Measurements from ENCODE around the gene EEF2KMT.
"Not testable (repeated sequence)": the region's sequence is repeated elsewhere in the genome, so short reads cannot be mapped to it uniquely, and the experiment has no call there.

The EEF2KMT gene

DNA sequence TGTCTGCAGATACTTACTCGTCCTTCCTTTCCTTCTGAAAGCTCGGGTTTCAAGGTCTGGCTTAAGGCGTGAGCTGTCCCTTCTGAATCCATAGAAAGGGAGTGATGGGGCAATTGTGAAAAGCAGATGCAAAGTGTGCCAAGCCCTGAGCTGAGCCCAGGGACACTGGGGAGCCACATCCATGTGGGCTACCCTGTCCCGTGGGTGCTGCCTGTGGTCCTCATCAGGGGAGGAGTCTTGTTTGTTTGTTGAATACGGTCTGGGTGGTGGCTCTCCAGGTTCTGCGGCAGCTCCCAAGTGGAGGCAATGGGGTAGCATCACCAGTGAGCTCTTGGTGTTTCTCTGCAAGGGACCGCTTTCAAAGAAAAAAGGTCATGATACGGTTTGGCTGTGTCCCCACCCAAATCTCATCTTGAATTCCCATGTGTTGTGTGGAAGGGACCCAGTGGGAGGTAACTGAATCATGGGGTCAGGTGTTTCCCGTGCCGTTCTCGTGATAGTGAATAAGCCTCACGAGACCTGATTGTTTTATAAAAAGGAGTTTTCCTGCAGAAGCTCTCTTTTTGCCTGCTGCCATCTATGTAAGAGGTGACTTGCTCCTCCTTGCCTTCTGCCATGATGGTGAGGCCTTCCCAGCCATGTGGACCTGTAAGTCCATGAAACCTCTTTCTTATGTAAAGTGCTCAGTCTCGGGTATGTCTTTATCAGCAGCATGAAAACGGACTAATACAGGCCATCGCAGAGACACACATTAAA is 27.0 kb downstream of the EEF2KMT start:
- DNase-seq (ENCODE audit: low spot score) = no peak

DNA sequence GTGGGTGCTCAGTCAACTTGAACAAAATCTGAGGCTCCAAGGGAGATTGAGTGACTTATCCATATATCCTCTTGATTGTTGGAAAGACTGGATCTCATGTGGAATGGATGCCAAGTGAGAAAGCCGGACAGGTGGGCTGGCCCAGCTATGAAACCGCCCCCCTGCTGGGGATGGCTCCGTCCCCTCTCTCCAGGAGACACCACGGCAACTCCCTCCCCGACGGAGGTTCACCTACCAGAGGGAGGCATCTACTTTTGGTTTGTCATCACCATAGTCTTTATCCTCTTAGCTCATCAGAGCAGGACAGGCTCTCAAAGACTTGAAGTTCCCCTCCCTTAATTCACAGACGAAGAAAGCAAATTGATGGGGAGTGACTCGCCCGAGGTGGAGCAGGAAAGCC is 27.7 kb downstream of the EEF2KMT start:
- no peak for DNase-seq (ENCODE audit: low spot score)

DNA sequence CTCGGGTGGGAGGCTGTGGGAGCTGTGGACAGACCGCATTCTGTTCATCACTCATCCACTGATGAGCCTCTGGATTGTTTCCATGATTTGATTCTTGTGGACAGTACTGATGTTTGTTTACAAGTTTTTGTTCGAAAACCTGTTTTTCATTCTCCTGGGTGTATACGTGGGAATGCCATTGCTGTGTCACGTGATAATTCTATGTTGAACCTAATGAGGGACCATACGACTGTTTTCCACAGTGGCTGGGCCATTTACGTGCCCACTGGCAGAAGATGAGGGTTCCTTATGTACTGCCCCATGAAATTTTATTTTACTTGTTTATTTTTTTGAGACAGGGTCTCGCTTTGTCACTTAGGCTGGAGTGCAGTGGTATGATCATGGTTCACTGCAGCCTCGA is 28.5 kb downstream of the EEF2KMT start:
- no peak for DNase-seq (ENCODE audit: low spot score)

DNA sequence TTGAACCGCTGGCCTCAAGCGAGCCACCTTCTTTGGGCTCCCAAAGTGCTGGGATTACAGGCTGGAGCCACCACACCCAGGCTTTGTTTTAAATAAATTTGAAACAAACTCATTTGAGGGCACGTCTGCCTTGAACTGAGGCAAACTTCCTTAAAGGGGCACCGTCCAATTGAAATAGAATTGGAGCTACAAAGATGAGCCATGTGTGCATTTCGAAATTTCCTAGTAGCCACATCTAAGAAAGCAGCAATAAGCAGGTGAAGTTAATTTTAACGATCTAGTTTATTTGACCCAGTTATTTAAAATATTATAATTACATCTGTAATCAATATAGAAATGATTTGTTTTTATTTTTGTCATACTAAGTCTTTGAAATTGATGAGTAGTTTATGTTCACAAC is 31.1 kb downstream of the EEF2KMT start:
- no peak for DNase-seq (ENCODE audit: low spot score)

DNA sequence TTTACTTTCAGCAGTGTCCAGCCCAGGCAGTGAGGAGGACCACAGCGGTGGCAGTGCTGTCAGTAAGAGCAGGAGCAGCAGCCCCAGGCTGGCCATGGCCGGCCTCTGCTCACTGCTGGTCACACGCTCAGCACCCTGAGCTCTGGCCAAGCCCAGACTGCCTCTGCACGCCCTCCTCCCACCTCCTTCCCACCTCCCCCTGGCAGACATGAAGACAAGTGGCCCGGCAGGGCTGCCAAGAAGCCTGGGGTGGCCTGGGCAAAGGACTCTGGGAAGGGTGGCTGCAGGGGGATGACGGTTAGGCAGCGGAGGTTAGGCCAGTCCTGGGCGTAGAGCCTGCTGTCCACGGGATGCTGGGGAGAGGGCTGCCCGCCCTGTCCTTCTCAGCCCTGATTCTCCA is 31.8 kb downstream of the EEF2KMT start, which contains the start of gene C16orf89:
Gene C16orf89, minus strand, starts transcription at position 144 of the 400 bp plus-strand sequence. Its CDS starts 48 bp downstream, at position 96.
- DNase-seq (ENCODE audit: low spot score) = no peak

DNA sequence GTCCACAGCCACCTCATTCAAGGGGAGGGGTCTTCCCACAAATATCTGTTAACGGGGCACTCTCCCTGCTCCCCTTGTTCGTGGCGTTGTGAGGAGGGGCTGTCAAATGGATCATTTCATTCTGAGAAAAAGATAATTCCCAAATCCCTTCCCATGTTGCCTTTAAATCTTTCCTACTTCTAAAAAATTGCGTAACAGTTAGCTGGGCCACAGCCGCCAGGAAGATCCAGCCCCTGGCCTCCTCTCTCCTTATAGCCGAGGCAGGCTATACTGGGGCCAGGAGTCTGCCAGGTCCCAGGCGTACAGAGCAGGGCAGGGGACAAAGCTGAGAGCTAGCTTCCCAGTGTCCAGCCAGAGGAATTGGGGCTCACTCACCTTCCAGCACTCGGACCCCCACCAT is 32.3 kb downstream of the EEF2KMT start:
- no peak for DNase-seq (ENCODE audit: low spot score)

DNA sequence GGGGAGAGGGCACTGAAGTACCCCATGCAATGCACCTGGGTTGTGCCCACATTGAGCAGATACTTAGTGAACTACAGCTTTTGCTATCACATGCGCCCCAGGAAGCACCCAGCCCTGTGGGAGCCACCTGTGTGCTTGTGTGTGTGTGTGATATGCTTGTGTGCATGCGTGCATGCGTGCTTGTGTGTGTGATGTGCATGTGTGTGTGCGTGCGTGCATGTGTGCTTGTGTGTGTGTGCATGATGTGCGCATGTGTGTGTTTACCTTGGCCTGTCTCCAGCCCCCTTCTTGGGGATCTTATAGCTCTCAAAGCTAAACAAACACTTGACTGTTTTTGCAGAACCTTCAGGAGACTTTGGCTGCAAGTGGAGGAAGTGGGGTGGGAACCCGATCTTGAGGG is 32.7 kb downstream of the EEF2KMT start:
- DNase-seq (ENCODE audit: low spot score) = no peak

DNA sequence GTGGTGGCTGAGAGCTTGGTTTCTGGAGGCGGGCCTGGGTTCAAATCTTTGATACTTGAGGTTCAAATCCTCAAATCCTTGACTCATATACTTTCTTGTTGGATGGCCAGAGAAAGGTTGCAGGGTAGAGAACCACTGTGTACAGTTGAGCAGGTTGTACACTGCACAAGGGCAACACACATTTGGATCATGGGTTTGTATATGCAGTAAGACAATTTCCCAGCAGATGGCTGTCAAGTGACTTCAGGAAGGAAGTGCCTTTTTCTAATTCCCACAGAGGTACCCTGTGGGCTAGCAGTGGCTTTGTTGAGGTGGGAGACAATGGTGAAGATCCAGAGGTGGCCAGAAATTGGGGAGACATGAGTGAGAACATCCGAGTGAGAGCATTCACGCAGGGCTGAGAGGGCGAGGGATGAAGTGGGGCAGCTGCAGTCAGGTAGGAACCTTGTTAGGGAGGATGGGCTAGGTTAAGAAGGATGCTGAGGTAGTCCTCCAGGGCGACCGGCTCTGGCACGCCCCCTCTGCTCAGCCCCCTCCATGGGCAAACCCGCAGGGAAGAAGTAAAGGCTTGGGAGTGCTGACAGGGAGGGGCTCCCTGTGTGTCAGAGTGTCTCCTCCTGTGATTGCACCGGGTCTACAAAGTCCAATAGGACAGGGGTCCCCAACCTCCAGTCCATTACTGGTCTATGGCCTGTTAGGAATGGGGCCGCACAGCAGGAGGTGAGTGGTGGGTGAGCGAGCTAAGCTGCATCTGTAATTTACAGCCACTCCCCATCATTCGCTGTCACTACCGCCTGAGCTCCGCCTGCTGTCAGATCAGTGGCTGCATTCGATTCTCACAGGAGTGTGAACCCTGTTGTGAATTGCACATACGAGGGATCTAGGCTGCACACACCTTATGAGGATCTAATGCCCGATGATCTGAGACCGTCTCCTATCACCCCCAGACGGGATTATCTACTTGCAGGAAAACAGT is 34.5 kb downstream of the EEF2KMT start:
- no peak for DNase-seq (ENCODE audit: low spot score)

DNA sequence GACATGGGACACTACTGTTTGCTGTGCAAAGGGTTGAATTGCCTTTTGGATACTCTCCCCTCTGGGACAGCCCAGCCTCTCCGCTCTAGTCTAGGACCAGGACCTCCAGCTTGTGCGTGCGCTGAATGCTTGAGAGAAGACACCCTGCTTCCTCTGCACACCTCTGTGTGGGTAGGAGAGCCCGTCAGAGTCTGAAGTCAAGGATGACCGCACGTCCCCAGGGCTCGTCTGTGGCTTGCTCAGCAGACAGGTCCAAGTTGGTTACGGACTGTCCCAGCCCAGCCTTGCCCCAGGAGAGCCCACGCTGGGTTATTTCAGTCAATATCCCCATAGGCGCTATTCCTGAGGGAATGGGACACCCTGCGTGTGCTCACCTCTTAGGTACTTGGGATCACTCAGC is 35.5 kb downstream of the EEF2KMT start:
- DNase-seq (ENCODE audit: low spot score) = no peak

DNA sequence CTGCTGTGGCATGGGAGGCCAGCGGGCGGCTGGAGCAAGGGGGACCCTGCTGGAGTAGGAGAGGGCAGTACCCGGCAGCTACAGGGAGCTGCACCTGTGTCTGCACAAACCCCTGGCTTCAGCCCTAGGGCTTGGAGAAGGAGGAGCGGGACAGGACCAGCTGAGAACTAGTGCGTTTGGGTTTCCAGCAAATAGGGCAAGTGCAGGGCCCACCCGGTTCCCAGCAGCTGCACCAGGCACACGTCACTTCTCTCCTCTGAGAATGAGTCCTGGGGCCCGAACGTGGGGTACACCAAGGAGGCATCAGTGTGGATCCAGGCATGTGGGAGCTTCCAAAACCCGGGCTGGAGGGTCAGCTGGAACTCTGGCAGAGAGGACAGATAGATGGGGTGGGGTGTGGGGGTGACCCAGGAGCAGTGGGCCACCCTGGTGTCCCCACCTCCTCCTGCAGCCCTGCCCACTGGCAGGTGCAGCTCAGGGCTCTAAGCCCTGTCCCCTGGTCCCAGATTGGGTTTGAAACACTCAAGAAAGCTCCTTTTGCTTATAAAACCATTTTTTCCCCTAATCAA is 37.4 kb downstream of the EEF2KMT start:
- DNase-seq (ENCODE audit: low spot score) = no peak

DNA sequence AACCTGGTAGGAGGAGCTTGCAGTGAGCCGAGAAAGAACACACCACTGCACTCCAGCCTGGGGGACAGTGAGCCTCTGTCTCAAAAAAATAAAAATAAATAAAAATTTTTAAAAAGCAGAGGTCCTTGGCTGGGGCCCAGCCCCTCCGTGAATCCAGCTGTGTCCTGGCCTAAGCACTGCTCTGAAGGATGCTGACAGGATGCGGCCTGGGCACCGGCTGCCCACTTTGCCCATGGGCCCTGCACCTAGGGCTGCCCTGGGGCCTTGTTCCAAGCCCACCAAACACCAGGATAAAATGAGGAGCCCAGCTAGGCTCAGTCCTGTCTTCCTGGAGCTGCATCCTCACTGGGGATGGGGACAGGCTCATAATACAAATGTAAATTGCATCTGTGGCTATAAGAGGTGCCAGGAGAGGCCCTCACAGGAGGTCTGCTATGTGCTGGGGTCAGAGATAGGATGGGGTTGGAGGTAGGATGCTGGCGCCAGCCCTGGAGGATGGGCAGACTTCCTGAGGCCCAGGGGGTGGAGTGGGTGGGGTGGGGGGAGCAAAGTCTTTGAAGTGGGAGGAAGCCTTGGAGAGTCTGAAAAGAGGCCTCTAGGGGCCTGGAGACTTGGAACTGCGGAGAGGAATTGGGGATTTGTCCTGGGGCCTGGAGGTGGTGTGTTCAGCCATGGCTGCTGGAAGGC is 38.1 kb downstream of the EEF2KMT start:
- DNase-seq (ENCODE audit: low spot score) = no peak

DNA sequence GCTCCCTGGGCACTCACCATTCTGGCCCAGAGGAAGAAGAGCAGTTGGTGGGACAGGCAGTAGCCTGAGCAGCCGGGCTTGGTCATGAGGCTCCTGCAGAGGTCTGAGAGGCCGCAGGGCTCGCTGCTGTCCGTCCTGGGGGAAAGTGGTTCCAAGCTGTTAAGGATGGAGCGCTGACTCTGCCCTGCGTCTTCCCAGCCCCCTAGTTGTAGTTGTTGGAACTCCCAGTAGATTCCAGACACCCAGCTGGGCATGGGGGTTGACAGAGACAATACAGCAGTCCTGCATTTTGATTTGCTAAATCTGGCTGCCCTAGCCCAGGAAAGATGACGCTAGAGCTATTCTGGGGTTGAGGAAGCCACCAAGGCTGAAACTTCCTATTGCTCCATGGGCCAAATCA is 39.1 kb downstream of the EEF2KMT start:
- no peak for DNase-seq (ENCODE audit: low spot score)

DNA sequence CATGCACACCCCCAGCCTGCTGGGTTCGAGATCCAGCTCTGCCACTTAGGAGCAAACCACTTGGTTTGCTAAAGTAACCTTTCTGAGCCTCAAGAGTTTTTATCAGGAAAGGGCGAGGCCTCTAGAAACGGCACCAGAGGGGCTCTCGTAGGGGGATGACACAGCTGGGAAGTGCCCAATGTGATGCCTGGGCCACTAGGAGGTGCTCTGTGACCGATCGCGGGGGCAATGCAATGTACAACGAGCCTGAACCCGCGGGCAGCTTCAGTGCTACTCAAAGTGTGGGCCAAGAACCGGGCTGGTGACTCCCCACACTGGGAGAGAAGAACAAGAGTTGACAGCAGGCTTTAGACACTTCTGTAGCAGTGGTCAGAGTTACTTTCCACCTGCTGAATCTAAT is 41.2 kb downstream of the EEF2KMT start:
- no peak for DNase-seq (ENCODE audit: low spot score)

DNA sequence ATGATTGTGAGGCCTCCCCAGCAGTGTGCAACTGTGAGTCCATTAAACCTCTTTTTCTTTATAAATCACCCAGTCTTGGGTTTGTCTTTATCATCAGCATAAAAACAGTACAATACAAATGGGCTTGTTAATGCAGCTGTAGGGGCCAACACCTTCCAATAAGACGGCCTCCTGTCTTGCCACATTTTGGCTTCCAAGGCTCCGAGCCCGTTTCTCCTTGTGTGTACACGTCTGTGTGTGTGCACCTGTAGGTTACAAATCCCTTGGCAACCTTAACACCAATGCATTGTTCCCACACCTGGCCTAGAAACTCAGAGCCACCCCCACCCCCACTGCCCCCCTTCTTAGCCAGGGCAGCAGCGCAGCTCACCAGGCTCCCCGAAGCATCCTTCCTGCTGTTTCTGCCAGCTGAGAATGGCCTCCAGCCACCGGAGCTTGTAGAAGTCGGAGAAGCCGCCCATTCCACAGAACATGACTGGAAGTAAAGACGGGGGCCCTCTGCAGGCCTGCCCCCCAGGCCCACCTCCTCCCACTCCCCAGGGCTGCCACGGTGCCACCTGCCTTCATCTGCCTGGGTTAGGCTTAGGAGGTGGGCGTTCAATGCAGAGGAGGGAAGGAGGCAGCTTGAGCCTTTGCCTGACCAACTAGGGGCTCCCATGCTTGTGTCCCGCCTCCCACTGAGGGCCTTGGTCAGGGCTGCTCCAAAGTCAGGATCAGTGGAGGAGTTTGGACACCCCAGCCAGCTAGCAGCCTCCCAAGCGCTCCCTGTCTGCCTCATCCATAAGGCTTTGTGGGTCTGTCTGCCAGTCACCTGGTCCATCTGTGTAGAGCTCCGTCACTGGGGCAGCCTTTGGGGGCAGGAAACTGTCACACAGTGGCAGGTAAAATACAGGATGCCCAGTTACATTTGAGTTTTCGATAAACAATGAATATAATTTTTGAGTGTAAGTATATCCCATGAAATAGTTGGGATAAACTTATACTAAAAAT is 42.4 kb downstream of the EEF2KMT start:
- DNase-seq (ENCODE audit: low spot score) = no peak

DNA sequence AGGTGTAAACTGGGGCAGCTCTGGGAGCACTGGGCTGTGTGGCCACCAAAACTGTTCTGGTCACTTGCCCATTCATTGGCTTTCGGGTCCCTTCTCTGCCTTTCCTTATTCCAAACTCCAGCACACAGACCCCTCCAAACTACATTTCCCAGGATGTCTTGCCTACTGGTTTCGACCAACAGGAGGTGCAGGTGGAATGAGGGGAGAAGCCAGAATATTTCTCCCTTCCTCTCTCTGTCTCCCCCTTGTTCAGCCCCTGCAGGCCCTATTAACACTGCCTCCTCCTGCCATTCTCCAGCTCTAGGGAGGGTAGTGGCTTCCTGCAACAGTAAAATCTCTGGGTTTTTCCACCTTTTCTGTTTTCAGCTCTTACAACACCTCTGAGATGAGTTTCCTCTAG is 50.7 kb downstream of the EEF2KMT start:
- DNase-seq (ENCODE audit: low spot score) = no peak

DNA sequence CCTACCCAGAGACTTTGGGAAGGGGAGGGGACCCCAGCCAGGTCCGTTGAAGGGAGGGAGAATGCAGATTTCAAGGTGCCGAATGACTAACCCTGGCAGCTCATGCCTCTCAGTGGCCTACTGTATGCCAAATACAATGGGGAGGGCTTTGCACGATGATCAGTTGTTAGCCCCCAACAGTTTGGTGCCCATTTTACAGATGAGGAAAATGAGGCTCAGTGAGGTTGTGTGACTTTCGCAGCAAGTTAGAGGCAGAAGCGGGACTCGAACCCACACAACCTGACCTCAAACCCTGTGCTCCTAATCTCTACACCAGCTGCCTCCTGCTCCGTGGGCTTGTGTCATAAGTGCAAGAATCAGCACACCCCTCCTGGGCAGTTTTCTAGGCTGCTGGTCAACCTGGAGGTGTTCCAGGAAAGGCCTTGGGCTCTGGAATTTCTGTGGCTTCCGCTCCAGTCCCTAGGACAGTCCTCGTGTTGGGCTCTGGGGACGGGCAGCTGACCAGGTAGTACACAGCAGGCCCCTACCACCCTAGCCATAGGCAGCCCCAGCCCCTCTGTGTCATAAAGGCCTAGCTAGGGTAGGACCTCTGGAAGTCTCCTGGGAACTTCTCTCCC is 52.0 kb downstream of the EEF2KMT start:
- DNase-seq (ENCODE audit: low spot score) = no peak

DNA sequence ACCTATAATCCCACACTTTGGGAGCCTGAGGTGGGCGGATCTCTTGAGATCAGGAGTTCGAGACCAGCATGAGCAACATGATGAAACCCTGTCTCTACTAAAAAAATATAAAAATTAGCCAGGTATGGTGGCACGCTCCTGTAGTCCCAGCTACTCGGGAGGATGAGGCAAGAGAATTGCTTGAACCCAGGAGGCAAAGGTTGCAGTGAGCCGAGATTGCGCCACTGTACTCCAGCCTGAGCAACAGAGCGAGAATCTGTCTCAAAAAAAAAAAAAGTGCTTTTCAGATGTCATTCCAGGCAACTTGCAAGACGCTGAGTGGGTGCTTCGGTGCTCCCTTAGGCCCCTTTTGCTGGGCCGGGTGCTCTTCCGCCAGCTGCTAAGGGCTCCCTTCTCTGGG is 53.0 kb downstream of the EEF2KMT start:
- DNase-seq (ENCODE audit: low spot score) = not testable (repeated sequence)

DNA sequence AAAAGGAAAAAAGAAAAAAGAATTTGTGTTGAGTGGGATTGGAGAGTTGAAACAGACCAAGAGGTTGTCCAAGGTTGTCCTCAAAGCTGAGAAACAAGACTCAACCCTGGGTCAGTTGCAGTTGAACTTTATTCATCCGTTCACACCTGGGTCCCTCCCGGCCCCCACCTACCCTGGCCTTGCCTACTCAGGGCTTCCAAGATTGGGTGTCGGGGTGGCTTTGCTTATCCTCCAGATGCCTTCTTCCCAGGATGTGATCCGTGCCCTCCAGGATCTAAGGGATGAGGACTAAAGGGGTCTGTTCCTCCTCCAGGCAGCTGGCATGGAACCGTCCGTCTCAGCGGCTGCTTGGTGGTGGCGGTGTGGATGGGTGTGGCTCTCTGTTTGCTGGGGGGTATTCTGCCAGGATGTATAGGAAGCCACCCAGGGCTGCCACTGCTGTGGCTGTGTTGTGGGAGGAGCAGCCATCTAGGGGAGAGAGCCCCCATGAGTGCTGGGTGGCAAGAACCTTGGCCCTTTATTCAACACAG is 53.5 kb downstream of the EEF2KMT start:
- DNase-seq (ENCODE audit: low spot score) = no peak

DNA sequence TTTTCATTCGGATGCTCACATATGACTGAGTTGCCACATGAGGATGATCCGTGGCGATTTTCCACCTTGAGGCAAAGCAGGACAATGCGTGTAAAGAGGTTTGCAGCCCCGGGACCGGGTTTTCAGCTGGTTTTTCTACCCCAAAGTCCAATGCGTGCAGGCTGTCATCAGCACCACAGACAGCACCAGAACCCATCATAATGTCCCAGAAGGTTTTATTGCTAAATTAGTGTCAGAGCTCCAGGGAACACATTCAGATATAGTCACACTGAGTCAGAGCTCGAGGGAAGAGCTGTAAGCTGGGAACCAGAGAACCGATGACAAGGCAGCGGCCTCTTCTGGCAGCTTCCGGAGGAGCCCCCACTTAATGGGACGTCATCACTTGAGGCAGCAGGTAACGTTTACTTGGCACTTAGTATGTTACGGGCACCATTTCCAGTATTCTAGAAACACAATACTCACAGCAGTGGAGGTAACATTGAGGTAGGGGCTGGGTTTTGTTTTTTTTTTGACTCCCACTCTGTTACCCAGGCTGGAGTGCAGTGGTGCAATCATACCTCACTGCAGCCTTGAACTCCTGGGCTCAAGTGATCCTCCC is 54.9 kb downstream of the EEF2KMT start:
- DNase-seq (ENCODE audit: low spot score) = no peak
